ENCODE data around the gene PCSK7.
"Not testable (repeated sequence)": the region's sequence is repeated elsewhere in the genome, so short reads cannot be mapped to it uniquely, and the experiment has no call there.

Gene PCSK7

DNA sequence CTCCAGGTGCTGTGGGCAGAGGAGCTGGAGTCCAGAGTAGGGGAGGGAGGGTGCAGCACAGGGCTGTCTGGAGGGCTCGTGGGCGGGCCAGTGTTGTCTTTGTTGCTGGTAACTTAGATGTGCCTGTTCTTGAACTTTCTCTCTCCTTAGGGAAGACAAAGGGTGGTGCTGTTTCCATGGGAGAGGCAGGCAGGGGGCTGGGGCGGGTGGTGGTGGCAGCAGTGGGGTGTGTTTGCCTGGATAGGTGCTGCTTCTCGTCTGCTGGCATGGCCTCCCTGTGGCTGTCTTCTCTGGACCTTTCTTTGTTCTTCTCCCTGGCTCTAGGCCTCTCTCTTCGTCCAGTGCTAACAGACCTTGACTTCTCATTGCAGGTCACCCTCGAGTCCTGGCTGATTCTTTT lies 44.9 kb downstream of the PCSK7 start:
- no peak for DNase-seq (ENCODE audit: low read depth)
- TF ChIP-seq CTCF (IDR thresholded peaks at IDR 0.05; ENCODE audit: low read depth, low read length, missing control alignments), result no peak
- H3K4me3 ChIP-seq (ENCODE audit: low read depth, low read length), result no peak overlapping the region

DNA sequence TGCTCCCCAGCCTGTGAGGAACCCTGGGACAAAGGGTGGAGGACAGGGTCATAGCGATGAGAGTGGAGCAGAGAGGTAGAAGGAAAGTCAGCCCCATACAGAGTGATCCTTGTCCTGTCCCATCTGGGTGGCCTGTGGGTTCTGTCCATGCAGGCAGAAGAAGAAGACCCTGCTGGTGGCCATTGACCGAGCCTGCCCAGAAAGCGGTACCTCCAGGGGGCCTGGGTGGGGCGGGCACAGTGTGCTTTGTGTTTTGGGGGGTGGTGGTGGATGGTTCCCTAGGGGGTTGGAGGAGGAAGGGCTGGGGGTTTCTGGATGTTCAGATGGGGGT lies 45.5 kb downstream of the PCSK7 start:
- no peak for DNase-seq (ENCODE audit: low read depth)
- in situ Hi-C loops (cut with HindIII; ENCODE audit: low sequenced_read_pairs), result no loop called here
- no peak overlapping the region for H3K4me3 ChIP-seq (ENCODE audit: low read depth, low read length)
- TF ChIP-seq CTCF (IDR thresholded peaks at IDR 0.05; ENCODE audit: low read depth, low read length, missing control alignments), result no peak

More for the DNA sequence above, 44.9 kb downstream of the PCSK7 start:
- in situ Hi-C loops (cut with HindIII; ENCODE audit: low sequenced_read_pairs), result no loop called here

GRCh38 chr11:117185736-117186430 lies 46.0 kb downstream of the PCSK7 start:
- no peak for DNase-seq (ENCODE audit: low read depth)
- in situ Hi-C loops (cut with HindIII; ENCODE audit: low sequenced_read_pairs), result no loop called here
- no peak overlapping the region for H3K4me3 ChIP-seq (ENCODE audit: low read depth, low read length)
- no peak for TF ChIP-seq CTCF (IDR thresholded peaks at IDR 0.05; ENCODE audit: low read depth, low read length, missing control alignments)

DNA sequence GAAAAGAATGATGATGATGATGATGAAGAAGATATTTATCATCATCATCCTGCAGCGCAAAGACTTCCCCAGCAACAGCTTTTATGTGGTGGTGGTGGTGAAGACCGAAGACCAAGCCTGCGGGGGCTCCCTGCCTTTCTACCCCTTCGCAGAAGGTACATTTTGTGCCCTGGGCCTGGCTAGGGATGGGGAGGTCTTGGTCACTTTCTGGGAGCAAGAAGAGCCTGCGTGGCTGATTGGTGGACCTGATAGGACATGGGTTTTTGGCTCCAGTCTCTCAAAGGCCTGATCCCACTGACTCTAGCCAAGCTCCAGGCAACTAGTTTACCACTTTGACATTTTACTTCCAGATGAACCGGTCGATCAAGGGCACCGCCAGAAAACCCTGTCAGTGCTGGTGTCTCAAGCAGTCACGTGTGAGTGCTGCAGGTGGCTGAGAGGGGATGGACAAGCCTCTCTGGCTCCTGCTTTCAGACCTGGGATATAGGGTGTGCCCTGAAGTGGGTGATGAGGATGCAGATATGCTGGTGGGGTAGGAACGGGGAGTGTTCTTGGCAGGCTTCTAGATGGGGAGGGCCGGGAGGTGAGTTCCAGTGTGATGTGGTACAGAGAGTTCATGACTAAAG lies 48.0 kb downstream of the PCSK7 start:
- no peak for DNase-seq (ENCODE audit: low read depth)
- H3K4me3 ChIP-seq (ENCODE audit: low read depth, low read length), result no peak overlapping the region
- in situ Hi-C loops (cut with HindIII; ENCODE audit: low sequenced_read_pairs), result no loop called here
- TF ChIP-seq CTCF (IDR thresholded peaks at IDR 0.05; ENCODE audit: low read depth, low read length, missing control alignments), result no peak

DNA sequence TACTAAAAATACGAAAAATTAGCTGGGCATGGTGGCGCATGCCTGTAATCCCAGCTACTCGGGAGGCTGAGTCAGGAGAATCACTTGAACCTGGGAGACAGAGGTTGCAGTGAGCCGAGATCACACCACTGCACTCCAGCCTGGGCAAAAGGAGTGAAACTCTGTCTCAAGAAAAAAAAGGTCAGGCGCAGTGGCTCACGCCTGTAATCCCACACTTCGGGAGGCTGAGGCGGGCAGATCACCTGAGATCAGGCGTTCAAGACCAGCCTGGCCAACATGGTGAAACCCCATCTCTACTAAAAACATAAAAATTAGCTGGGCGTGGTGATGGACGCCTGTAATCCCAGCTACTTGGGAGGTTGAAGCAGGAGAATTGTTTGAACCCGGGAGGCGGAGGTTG lies 48.7 kb downstream of the PCSK7 start:
- DNase-seq (ENCODE audit: low read depth); in situ Hi-C loops (cut with HindIII; ENCODE audit: low sequenced_read_pairs): not testable (repeated sequence)

GRCh38 chr11:117182551-117182935 lies 49.3 kb downstream of the PCSK7 start:
- in situ Hi-C loops (cut with HindIII; ENCODE audit: low sequenced_read_pairs), result no loop called here
- no peak for DNase-seq (ENCODE audit: low read depth)
- H3K4me3 ChIP-seq (ENCODE audit: low read depth, low read length), result no peak overlapping the region
- TF ChIP-seq CTCF (IDR thresholded peaks at IDR 0.05; ENCODE audit: low read depth, low read length, missing control alignments), result no peak

More for the DNA sequence above, 48.7 kb downstream of the PCSK7 start:
- H3K4me3 ChIP-seq (ENCODE audit: low read depth, low read length), result not testable (repeated sequence)
